ENCODE data around the gene MDFIC2.

Gene MDFIC2

DNA sequence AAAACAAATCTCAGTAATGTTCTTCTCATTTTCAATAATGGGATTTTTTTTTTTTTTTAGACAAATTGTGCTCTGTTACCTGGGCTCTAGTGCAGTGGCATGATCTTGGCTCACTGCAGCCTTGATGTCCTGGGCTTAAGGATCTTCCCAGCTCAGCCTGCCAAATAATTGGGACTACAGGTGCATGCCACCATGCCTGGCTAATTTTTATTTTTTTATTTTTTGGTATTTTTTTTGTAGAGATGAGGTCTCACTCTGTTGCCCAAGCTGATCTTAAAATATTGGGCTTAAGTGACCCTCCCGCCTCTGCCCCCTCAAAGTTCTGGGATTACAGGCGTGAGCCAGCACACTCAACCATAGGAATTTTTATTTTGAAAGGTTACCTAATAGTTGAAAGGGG lies 126.2 kb downstream of the MDFIC2 start:
- Histone ChIP-seq H4K20me1 (ENCODE audit: insufficient read depth, low read length) (no peaks in the 10 kb centered on the region), H3K4me2 (ENCODE audit: insufficient read depth, low read length) (no peak overlapping the region), H3K4me3 (ENCODE audit: low read depth in 1 of 2, low read length in 2 of 2) (no peak overlapping the region), H3K4me1 (ENCODE audit: insufficient read depth, low read length) (no peaks in the 10 kb centered on the region), H2AFZ (ENCODE audit: low read depth, low read length) (no peak overlapping the region), H3K79me2 (ENCODE audit: insufficient read depth, low read length) (no peaks in the 10 kb centered on the region), H3K27me3 (ENCODE audit: insufficient read depth, low read length, poor library complexity) (no peaks in the 10 kb centered on the region), H3K36me3 (ENCODE audit: insufficient read depth, low read length) (no peaks in the 10 kb centered on the region), H3K9ac (ENCODE audit: low read depth, low read length) (no peak overlapping the region), H3K27ac (ENCODE audit: low read length) (no peak overlapping the region), H3K9me3 (ENCODE audit: insufficient read depth, low read length, severe bottlenecking) (no peaks in the 10 kb centered on the region)
- DNase-seq = no peak
- TF ChIP-seq, protein P1, sequence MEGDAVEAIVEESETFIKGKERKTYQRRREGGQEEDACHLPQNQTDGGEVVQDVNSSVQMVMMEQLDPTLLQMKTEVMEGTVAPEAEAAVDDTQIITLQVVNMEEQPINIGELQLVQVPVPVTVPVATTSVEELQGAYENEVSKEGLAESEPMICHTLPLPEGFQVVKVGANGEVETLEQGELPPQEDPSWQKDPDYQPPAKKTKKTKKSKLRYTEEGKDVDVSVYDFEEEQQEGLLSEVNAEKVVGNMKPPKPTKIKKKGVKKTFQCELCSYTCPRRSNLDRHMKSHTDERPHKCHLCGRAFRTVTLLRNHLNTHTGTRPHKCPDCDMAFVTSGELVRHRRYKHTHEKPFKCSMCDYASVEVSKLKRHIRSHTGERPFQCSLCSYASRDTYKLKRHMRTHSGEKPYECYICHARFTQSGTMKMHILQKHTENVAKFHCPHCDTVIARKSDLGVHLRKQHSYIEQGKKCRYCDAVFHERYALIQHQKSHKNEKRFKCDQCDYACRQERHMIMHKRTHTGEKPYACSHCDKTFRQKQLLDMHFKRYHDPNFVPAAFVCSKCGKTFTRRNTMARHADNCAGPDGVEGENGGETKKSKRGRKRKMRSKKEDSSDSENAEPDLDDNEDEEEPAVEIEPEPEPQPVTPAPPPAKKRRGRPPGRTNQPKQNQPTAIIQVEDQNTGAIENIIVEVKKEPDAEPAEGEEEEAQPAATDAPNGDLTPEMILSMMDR (IDR thresholded peaks at IDR 0.05; ENCODE audit: borderline replicate concordance, extremely low read depth, low read length, poor library complexity, severe bottlenecking) = no peak
- no peak for TF ChIP-seq EZH2 (IDR thresholded peaks at IDR 0.05; ENCODE audit: borderline replicate concordance, low read depth, low read length, severe bottlenecking)
- no peak for ATAC-seq (ENCODE audit: insufficient read depth, low read depth)

DNA sequence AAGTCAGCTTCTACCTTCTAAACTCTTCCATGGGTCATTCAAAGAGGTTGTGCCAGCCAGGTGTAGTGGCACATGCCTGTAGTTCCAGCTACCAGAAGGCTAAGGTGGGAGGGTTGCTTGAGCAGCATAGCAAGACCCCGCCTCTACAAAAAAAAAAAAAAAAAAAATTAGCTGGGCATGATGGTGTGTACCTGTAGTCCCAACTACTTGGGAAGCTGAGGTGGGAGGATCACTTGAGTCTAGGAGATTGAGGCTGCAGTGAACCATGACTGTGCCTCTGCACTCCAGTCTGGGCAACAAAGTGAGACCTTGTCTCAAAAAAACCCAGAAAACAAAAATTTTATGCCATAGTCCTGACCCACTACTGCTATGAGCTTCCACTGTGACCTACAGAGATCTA lies 126.8 kb downstream of the MDFIC2 start:
- Histone ChIP-seq H3K79me2 (ENCODE audit: insufficient read depth, low read length) (no peaks in the 10 kb centered on the region), H4K20me1 (ENCODE audit: insufficient read depth, low read length) (no peaks in the 10 kb centered on the region), H3K36me3 (ENCODE audit: insufficient read depth, low read length) (no peaks in the 10 kb centered on the region), H3K4me1 (ENCODE audit: insufficient read depth, low read length) (no peaks in the 10 kb centered on the region), H3K4me2 (ENCODE audit: insufficient read depth, low read length) (no peak overlapping the region), H3K4me3 (ENCODE audit: low read depth in 1 of 2, low read length in 2 of 2) (no peak overlapping the region), H3K9me3 (ENCODE audit: insufficient read depth, low read length, severe bottlenecking) (no peaks in the 10 kb centered on the region), H2AFZ (ENCODE audit: low read depth, low read length) (no peak overlapping the region), H3K27me3 (ENCODE audit: insufficient read depth, low read length, poor library complexity) (no peaks in the 10 kb centered on the region), H3K27ac (ENCODE audit: low read length) (no peak overlapping the region), H3K9ac (ENCODE audit: low read depth, low read length) (no peak overlapping the region)
- TF ChIP-seq, protein P1 (IDR thresholded peaks at IDR 0.05; ENCODE audit: borderline replicate concordance, extremely low read depth, low read length, poor library complexity, severe bottlenecking) = no peak
- no peak for TF ChIP-seq EZH2 (IDR thresholded peaks at IDR 0.05; ENCODE audit: borderline replicate concordance, low read depth, low read length, severe bottlenecking)
- DNase-seq = no peak
- ATAC-seq (ENCODE audit: insufficient read depth, low read depth) = no peak

DNA sequence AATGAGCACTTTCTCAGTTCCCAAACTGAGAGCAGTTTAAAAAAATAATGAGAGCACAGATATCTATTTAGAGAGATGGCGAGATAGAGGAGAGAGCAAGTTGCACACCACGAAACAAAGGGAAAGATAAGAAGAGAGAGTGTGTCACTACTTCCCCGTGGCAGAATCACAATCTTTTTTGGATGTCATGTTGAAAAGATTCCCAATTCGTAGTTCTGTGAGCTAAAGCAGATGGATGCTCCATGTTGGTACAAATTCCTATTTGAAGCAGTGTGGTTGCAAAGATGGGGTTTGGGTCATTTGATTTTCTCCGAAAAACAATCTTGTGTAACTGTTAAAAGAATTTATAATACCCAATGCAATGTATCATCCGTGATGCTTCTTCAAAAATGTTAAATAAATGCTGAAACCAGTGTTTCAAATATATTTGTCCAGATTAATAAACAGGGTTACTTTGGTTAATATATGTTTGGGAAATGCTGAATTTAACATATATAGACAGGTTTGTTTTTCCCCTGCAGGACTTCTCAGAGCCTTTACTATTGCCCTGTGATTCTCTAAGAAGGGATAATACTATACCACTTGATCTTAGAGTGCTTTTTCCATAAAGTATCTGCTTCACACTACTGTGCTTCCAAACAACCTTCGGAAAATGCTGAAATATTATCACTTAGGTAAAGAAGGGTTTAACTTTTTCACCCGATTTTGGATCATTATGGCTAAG lies 128.5 kb downstream of the MDFIC2 start:
- no peak for TF ChIP-seq EZH2 (IDR thresholded peaks at IDR 0.05; ENCODE audit: borderline replicate concordance, low read depth, low read length, severe bottlenecking)
- TF ChIP-seq, protein P1 (IDR thresholded peaks at IDR 0.05; ENCODE audit: borderline replicate concordance, extremely low read depth, low read length, poor library complexity, severe bottlenecking) = no peak
- Histone ChIP-seq H3K4me2 (ENCODE audit: insufficient read depth, low read length) (no peak overlapping the region), H3K36me3 (ENCODE audit: insufficient read depth, low read length) (no peaks in the 10 kb centered on the region)

More for the DNA sequence above, 128.5 kb downstream of the MDFIC2 start:
- H3K9me3 ChIP-seq (ENCODE audit: insufficient read depth, low read length, severe bottlenecking) = no peaks in the 10 kb centered on the region
- no peak overlapping the region for H3K27ac ChIP-seq (ENCODE audit: low read length)
- H3K4me3 ChIP-seq (ENCODE audit: low read depth in 1 of 2, low read length in 2 of 2) = no peak overlapping the region
- no peak for ATAC-seq (ENCODE audit: insufficient read depth, low read depth)
- H2AFZ ChIP-seq (ENCODE audit: low read depth, low read length) = no peak overlapping the region
- no peaks in the 10 kb centered on the region for H3K27me3 ChIP-seq (ENCODE audit: insufficient read depth, low read length, poor library complexity)
- H3K79me2 ChIP-seq (ENCODE audit: insufficient read depth, low read length) = no peaks in the 10 kb centered on the region
- no peak for DNase-seq
- H4K20me1 ChIP-seq (ENCODE audit: insufficient read depth, low read length) = no peaks in the 10 kb centered on the region
- H3K4me1 ChIP-seq (ENCODE audit: insufficient read depth, low read length) = no peaks in the 10 kb centered on the region
- H3K9ac ChIP-seq (ENCODE audit: low read depth, low read length) = no peak overlapping the region

Data from DND-41 (cell line).